WTC11 (cell line): ENCODE measurements around the gene LRRC47. TPM values are rescaled to one million over a fixed set of nuclear protein-coding genes. Genes with fewer than 3 reads are reported as not detected.

Experiments used
- ATAC-seq: fragments of 200-7000 bp; cut with Tn5 transposase; 2 replicates; pipeline ENCODE4 v1.10.0; 2021; ENCODE audit warnings: mild to moderate bottlenecking, moderate library complexity
- CTCF ChIA-PET: fragments of 300-600 bp; sonication (Branson Sonifier 250); formaldehyde crosslinking; loops from one replicate; lab custom pipeline; 2021; ENCODE audit warnings: antibody characterized with exemption; lab: Charles Lee
- POLR2A ChIA-PET: fragments of 350-600 bp; sonication (Branson Sonifier 250); formaldehyde crosslinking; loops from one replicate; lab custom pipeline; 2021; ENCODE audit warnings: antibody characterized with exemption; lab: Charles Lee
- DNase-seq: peaks from one replicate; pipeline ENCODE4 v3.0.0; 2021; ENCODE audit warnings: low spot score
- H3K27ac Mint-ChIP-seq: 2 replicates; pipeline ENCODE4 v1.8.0; 2021; ENCODE audit warnings: mixed read lengths
- H3K27me3 Mint-ChIP-seq: 2 replicates; pipeline ENCODE4 v1.8.0; 2021; ENCODE audit warnings: low read depth, mild to moderate bottlenecking, moderate library complexity, mixed read lengths
- H3K36me3 Mint-ChIP-seq: 2 replicates; pipeline ENCODE4 v1.8.0; 2021; ENCODE audit warnings: mixed read lengths
- H3K4me1 Mint-ChIP-seq: 2 replicates; pipeline ENCODE4 v1.8.0; 2022; ENCODE audit warnings: mixed read lengths
- H3K4me3 Mint-ChIP-seq: 2 replicates; pipeline ENCODE4 v1.8.0; 2021; ENCODE audit warnings: mild to moderate bottlenecking, moderate library complexity, mixed read lengths
- H3K9me3 Mint-ChIP-seq: 2 replicates; pipeline ENCODE4 v1.8.0; 2021; ENCODE audit warnings: mixed read lengths
- ATF1 ChIP-seq: sonication (generic); formaldehyde crosslinking; IDR thresholded peaks from 2 replicates; pipeline ENCODE4 v1.8.1; 2023; ENCODE audit warnings: mild to moderate bottlenecking, moderate library complexity, missing genetic modification reagents
- CBFB ChIP-seq: sonication (generic); formaldehyde crosslinking; IDR thresholded peaks from 2 replicates; pipeline ENCODE4 v1.8.1; 2022; ENCODE audit warnings: mild to moderate bottlenecking, low read depth, missing genetic modification reagents
- ETV6 ChIP-seq: sonication (generic); formaldehyde crosslinking; IDR thresholded peaks from 2 replicates; pipeline ENCODE4 v1.8.1; 2022; ENCODE audit warnings: mild to moderate bottlenecking, missing genetic modification reagents
- GABPB1 ChIP-seq: sonication (generic); formaldehyde crosslinking; IDR thresholded peaks from 2 replicates; pipeline ENCODE4 v1.8.1; 2023; ENCODE audit warnings: mild to moderate bottlenecking, missing genetic modification reagents
- HMGA2 ChIP-seq: fragments of 250-450 bp; sonication (Bioruptor Pico); IDR thresholded peaks from 2 replicates; pipeline ENCODE4 v1.4.0; 2021; ENCODE audit warnings: mild to moderate bottlenecking, moderate library complexity
- TCF7 ChIP-seq: sonication (generic); formaldehyde crosslinking; IDR thresholded peaks from 2 replicates; pipeline ENCODE4 v1.8.0; 2022; ENCODE audit warnings: mild to moderate bottlenecking, low read depth, missing genetic modification reagents, moderate library complexity
- ZNF121 ChIP-seq: sonication (generic); formaldehyde crosslinking; IDR thresholded peaks from 2 replicates; pipeline ENCODE4 v1.8.0; 2023; ENCODE audit warnings: missing genetic modification reagents
- ZNF317 ChIP-seq: sonication (generic); formaldehyde crosslinking; IDR thresholded peaks from 2 replicates; pipeline ENCODE4 v1.8.1; 2023; ENCODE audit warnings: low read depth, mild to moderate bottlenecking, moderate library complexity, missing genetic modification reagents, borderline replicate concordance
- total RNA-seq: library from RNA; stranded (reverse); gene quantifications from 3 replicates; pipeline ENCODE4 v1.2.3, GENCODE V29; 2021
- TF ChIP-seq, protein P1 (sequence below): sonication (generic); formaldehyde crosslinking; IDR thresholded peaks from 2 replicates; pipeline ENCODE4 v1.8.0; 2022; ENCODE audit warnings: missing genetic modification reagents
- TF ChIP-seq, protein P2 (sequence below): sonication (generic); formaldehyde crosslinking; IDR thresholded peaks from 2 replicates; pipeline ENCODE4 v1.8.0; 2022; ENCODE audit warnings: mild to moderate bottlenecking, missing genetic modification reagents
- TF ChIP-seq, protein P3 (sequence below): sonication (generic); formaldehyde crosslinking; IDR thresholded peaks from 2 replicates; pipeline ENCODE4 v1.8.0; 2022; ENCODE audit warnings: mild to moderate bottlenecking, missing genetic modification reagents
- TF ChIP-seq, protein P4 (sequence below): sonication (generic); formaldehyde crosslinking; IDR thresholded peaks from 2 replicates; pipeline ENCODE4 v1.8.1; 2023; ENCODE audit warnings: mild to moderate bottlenecking, missing genetic modification reagents, moderate library complexity
- TF ChIP-seq, protein P5 (sequence below): sonication (generic); formaldehyde crosslinking; IDR thresholded peaks from 2 replicates; pipeline ENCODE4 v1.8.0; 2023; ENCODE audit warnings: missing genetic modification reagents, mild to moderate bottlenecking, borderline replicate concordance
- TF ChIP-seq, protein P6 (sequence below): sonication (generic); formaldehyde crosslinking; IDR thresholded peaks from 2 replicates; pipeline ENCODE4 v1.8.1; 2022; ENCODE audit warnings: low read depth, mild to moderate bottlenecking, moderate library complexity, missing genetic modification reagents, borderline replicate concordance
- TF ChIP-seq, protein P7 (sequence below): fragments of 250-450 bp; sonication (Bioruptor Pico); IDR thresholded peaks from 2 replicates; pipeline ENCODE4 v1.8.0; 2021; ENCODE audit warnings: mild to moderate bottlenecking

LRRC47 gene
- total RNA-seq, 1 experiment from 2014 or later, result 92.4 TPM

DNA sequence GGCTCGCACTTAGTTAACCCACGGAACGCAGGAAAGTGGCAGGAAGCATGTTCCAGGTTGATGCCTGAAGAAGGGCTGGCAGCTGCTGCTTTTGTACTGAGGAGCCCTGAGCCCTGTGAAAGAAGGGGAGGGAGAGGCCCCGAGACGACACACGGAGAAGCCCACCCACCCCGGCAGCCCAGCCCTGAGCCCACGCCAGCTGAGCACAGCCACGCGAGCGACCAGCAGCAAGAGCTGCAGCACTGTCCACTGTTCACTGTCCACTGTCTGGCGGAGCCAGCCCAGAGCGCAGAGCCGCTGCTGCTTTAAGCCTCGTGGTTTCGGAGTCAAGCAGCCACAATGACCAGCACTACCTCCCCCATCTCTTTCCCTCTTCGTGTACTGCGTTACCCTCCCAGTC is 5.3 kb downstream of the LRRC47 start:
- peaks cover 24% of the 10 kb centered on the region for H3K36me3 Mint-ChIP-seq
- TF ChIP-seq CBFB, result no peak
- TF ChIP-seq ETV6, result no peak
- H3K4me3 Mint-ChIP-seq, result no peak overlapping the region
- no peaks in the 10 kb centered on the region for H3K27me3 Mint-ChIP-seq
- ChIA-PET CTCF (interaction anchor here (0.9 to 6.9 kb wide), 3 partner anchors 11 to 95 kb away, joined by 3 to 39 read pairs (median 6); no protein-coding TSS in a partner anchor), POLR2A (interaction anchor here (1.0 kb wide), 1 partner anchor 12 kb away, joined by 5 read pairs; no protein-coding TSS in a partner anchor)
- DNase-seq (no peak), ATAC-seq (no peak)
- H3K27ac Mint-ChIP-seq, result peak overlapping the region; percentile 100
- peaks cover 52% of the 10 kb centered on the region for H3K4me1 Mint-ChIP-seq
- H3K9me3 Mint-ChIP-seq, result no peaks in the 10 kb centered on the region

DNA sequence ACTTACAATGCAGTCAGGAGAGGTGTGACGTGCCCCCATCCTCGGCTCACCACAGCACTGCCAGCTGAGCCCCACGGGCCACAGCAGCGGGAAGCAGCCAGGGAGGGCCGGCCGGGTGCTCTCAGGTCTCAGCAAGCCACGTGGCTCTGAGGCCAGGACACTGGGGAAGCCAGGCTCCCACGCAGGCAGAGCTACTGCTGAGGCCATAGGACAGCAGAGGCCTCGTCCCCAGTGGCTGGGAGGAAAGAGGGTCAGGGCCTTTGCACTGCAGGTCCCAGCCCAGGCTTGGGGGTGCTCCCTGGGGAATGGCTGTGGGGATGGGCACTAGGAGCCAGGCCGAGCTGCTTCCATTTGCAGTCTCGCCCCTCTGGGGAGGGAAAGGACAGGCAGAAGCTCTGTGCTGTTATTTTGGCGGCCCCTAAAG is 5.8 kb downstream of the LRRC47 start:
- TF ChIP-seq TCF7 (CRISPR knock-in tag), result no peak
- TF ChIP-seq, protein P1, sequence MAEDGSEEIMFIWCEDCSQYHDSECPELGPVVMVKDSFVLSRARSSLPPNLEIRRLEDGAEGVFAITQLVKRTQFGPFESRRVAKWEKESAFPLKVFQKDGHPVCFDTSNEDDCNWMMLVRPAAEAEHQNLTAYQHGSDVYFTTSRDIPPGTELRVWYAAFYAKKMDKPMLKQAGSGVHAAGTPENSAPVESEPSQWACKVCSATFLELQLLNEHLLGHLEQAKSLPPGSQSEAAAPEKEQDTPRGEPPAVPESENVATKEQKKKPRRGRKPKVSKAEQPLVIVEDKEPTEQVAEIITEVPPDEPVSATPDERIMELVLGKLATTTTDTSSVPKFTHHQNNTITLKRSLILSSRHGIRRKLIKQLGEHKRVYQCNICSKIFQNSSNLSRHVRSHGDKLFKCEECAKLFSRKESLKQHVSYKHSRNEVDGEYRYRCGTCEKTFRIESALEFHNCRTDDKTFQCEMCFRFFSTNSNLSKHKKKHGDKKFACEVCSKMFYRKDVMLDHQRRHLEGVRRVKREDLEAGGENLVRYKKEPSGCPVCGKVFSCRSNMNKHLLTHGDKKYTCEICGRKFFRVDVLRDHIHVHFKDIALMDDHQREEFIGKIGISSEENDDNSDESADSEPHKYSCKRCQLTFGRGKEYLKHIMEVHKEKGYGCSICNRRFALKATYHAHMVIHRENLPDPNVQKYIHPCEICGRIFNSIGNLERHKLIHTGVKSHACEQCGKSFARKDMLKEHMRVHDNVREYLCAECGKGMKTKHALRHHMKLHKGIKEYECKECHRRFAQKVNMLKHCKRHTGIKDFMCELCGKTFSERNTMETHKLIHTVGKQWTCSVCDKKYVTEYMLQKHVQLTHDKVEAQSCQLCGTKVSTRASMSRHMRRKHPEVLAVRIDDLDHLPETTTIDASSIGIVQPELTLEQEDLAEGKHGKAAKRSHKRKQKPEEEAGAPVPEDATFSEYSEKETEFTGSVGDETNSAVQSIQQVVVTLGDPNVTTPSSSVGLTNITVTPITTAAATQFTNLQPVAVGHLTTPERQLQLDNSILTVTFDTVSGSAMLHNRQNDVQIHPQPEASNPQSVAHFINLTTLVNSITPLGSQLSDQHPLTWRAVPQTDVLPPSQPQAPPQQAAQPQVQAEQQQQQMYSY (CRISPR knock-in tag), result no peak
- TF ChIP-seq, protein P2, sequence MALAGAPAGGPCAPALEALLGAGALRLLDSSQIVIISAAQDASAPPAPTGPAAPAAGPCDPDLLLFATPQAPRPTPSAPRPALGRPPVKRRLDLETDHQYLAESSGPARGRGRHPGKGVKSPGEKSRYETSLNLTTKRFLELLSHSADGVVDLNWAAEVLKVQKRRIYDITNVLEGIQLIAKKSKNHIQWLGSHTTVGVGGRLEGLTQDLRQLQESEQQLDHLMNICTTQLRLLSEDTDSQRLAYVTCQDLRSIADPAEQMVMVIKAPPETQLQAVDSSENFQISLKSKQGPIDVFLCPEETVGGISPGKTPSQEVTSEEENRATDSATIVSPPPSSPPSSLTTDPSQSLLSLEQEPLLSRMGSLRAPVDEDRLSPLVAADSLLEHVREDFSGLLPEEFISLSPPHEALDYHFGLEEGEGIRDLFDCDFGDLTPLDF (CRISPR knock-in tag), result no peak
- TF ChIP-seq HMGA2 (CRISPR knock-in tag), result no peak
- TF ChIP-seq, protein P3, sequence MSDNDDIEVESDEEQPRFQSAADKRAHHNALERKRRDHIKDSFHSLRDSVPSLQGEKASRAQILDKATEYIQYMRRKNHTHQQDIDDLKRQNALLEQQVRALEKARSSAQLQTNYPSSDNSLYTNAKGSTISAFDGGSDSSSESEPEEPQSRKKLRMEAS (CRISPR knock-in tag), result no peak
- TF ChIP-seq ZNF121 (CRISPR knock-in tag), result no peak
- TF ChIP-seq, protein P4, sequence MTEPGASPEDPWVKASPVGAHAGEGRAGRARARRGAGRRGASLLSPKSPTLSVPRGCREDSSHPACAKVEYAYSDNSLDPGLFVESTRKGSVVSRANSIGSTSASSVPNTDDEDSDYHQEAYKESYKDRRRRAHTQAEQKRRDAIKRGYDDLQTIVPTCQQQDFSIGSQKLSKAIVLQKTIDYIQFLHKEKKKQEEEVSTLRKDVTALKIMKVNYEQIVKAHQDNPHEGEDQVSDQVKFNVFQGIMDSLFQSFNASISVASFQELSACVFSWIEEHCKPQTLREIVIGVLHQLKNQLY (CRISPR knock-in tag), result no peak
- TF ChIP-seq, protein P5, sequence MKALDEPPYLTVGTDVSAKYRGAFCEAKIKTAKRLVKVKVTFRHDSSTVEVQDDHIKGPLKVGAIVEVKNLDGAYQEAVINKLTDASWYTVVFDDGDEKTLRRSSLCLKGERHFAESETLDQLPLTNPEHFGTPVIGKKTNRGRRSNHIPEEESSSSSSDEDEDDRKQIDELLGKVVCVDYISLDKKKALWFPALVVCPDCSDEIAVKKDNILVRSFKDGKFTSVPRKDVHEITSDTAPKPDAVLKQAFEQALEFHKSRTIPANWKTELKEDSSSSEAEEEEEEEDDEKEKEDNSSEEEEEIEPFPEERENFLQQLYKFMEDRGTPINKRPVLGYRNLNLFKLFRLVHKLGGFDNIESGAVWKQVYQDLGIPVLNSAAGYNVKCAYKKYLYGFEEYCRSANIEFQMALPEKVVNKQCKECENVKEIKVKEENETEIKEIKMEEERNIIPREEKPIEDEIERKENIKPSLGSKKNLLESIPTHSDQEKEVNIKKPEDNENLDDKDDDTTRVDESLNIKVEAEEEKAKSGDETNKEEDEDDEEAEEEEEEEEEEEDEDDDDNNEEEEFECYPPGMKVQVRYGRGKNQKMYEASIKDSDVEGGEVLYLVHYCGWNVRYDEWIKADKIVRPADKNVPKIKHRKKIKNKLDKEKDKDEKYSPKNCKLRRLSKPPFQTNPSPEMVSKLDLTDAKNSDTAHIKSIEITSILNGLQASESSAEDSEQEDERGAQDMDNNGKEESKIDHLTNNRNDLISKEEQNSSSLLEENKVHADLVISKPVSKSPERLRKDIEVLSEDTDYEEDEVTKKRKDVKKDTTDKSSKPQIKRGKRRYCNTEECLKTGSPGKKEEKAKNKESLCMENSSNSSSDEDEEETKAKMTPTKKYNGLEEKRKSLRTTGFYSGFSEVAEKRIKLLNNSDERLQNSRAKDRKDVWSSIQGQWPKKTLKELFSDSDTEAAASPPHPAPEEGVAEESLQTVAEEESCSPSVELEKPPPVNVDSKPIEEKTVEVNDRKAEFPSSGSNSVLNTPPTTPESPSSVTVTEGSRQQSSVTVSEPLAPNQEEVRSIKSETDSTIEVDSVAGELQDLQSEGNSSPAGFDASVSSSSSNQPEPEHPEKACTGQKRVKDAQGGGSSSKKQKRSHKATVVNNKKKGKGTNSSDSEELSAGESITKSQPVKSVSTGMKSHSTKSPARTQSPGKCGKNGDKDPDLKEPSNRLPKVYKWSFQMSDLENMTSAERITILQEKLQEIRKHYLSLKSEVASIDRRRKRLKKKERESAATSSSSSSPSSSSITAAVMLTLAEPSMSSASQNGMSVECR (CRISPR knock-in tag), result no peak
- TF ChIP-seq, protein P6, sequence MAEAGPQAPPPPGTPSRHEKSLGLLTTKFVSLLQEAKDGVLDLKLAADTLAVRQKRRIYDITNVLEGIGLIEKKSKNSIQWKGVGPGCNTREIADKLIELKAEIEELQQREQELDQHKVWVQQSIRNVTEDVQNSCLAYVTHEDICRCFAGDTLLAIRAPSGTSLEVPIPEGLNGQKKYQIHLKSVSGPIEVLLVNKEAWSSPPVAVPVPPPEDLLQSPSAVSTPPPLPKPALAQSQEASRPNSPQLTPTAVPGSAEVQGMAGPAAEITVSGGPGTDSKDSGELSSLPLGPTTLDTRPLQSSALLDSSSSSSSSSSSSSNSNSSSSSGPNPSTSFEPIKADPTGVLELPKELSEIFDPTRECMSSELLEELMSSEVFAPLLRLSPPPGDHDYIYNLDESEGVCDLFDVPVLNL (CRISPR knock-in tag), result no peak
- TF ChIP-seq ATF1 (CRISPR knock-in tag), result no peak
- TF ChIP-seq ZNF317, result no peak
- TF ChIP-seq, protein P7, sequence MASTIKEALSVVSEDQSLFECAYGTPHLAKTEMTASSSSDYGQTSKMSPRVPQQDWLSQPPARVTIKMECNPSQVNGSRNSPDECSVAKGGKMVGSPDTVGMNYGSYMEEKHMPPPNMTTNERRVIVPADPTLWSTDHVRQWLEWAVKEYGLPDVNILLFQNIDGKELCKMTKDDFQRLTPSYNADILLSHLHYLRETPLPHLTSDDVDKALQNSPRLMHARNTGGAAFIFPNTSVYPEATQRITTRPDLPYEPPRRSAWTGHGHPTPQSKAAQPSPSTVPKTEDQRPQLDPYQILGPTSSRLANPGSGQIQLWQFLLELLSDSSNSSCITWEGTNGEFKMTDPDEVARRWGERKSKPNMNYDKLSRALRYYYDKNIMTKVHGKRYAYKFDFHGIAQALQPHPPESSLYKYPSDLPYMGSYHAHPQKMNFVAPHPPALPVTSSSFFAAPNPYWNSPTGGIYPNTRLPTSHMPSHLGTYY, result no peak
- no peak for TF ChIP-seq GABPB1
- ChIA-PET CTCF (interaction anchor here (2.0 to 6.9 kb wide), 2 partner anchors 11 to 15 kb away, joined by 6 to 39 read pairs; no protein-coding TSS in a partner anchor), POLR2A (no interaction called here)
- peak overlapping the region; percentile 72 for H3K27ac Mint-ChIP-seq
- peaks cover 51% of the 10 kb centered on the region for H3K4me1 Mint-ChIP-seq
- H3K27me3 Mint-ChIP-seq, result no peaks in the 10 kb centered on the region
- H3K36me3 Mint-ChIP-seq, result peaks cover 28% of the 10 kb centered on the region
- no peaks in the 10 kb centered on the region for H3K9me3 Mint-ChIP-seq
- ATAC-seq (no peak), DNase-seq (no peak)
- H3K4me3 Mint-ChIP-seq, result no peak overlapping the region
